WTC11 (cell line): Measurements from ENCODE around the gene HAP1. TPM values are rescaled to one million over a fixed set of nuclear protein-coding genes. Genes with fewer than 3 reads are reported as not detected.

ENCODE experiments used
- ATAC-seq: fragments of 200-7000 bp; cut with Tn5 transposase; 2 replicates; pipeline ENCODE4 v1.10.0; 2021; ENCODE audit warnings: mild to moderate bottlenecking, moderate library complexity
- CTCF ChIA-PET: fragments of 300-600 bp; sonication (Branson Sonifier 250); formaldehyde crosslinking; loops from one replicate; lab custom pipeline; 2021; ENCODE audit warnings: antibody characterized with exemption; lab: Charles Lee
- POLR2A ChIA-PET: fragments of 350-600 bp; sonication (Branson Sonifier 250); formaldehyde crosslinking; loops from one replicate; lab custom pipeline; 2021; ENCODE audit warnings: antibody characterized with exemption; lab: Charles Lee
- DNase-seq: peaks from one replicate; pipeline ENCODE4 v3.0.0; 2021; ENCODE audit warnings: low spot score
- H3K27ac Mint-ChIP-seq: 2 replicates; pipeline ENCODE4 v1.8.0; 2021; ENCODE audit warnings: mixed read lengths
- H3K27me3 Mint-ChIP-seq: 2 replicates; pipeline ENCODE4 v1.8.0; 2021; ENCODE audit warnings: low read depth, mild to moderate bottlenecking, moderate library complexity, mixed read lengths
- H3K36me3 Mint-ChIP-seq: 2 replicates; pipeline ENCODE4 v1.8.0; 2021; ENCODE audit warnings: mixed read lengths
- H3K4me1 Mint-ChIP-seq: 2 replicates; pipeline ENCODE4 v1.8.0; 2022; ENCODE audit warnings: mixed read lengths
- H3K4me3 Mint-ChIP-seq: 2 replicates; pipeline ENCODE4 v1.8.0; 2021; ENCODE audit warnings: mild to moderate bottlenecking, moderate library complexity, mixed read lengths
- H3K9me3 Mint-ChIP-seq: 2 replicates; pipeline ENCODE4 v1.8.0; 2021; ENCODE audit warnings: mixed read lengths
- CTCF ChIP-seq: fragments of 200-600 bp; IDR thresholded peaks from 2 replicates; pipeline ENCODE4 v1.8.0; 2022; ENCODE audit warnings: antibody characterized with exemption
- FOXJ3 ChIP-seq: sonication (generic); formaldehyde crosslinking; IDR thresholded peaks from 2 replicates; pipeline ENCODE4 v1.9.0; 2021; ENCODE audit warnings: missing genetic modification reagents, mild to moderate bottlenecking, borderline replicate concordance
- GABPB1 ChIP-seq: sonication (generic); formaldehyde crosslinking; IDR thresholded peaks from 2 replicates; pipeline ENCODE4 v1.8.1; 2023; ENCODE audit warnings: mild to moderate bottlenecking, missing genetic modification reagents
- MXD4 ChIP-seq: fragments of 250-450 bp; sonication (Bioruptor Pico); IDR thresholded peaks from 2 replicates; pipeline ENCODE4 v1.8.0; 2021; ENCODE audit warnings: mild to moderate bottlenecking, moderate library complexity, borderline replicate concordance
- NR1H2 ChIP-seq: sonication (generic); formaldehyde crosslinking; IDR thresholded peaks from 2 replicates; pipeline ENCODE4 v1.9.0; 2021; ENCODE audit warnings: mild to moderate bottlenecking, moderate library complexity, missing genetic modification reagents
- PREB ChIP-seq: sonication (generic); formaldehyde crosslinking; IDR thresholded peaks from 2 replicates; pipeline ENCODE4 v1.8.1; 2022; ENCODE audit warnings: mild to moderate bottlenecking, missing genetic modification reagents, moderate library complexity, borderline replicate concordance
- USF1 ChIP-seq: sonication (generic); formaldehyde crosslinking; IDR thresholded peaks from 2 replicates; pipeline ENCODE4 v1.8.0; 2022; ENCODE audit warnings: mild to moderate bottlenecking, missing genetic modification reagents
- USF2 ChIP-seq: sonication (generic); formaldehyde crosslinking; IDR thresholded peaks from 2 replicates; pipeline ENCODE4 v1.8.1; 2023; ENCODE audit warnings: mild to moderate bottlenecking, missing genetic modification reagents, moderate library complexity
- ZBTB21 ChIP-seq: sonication (generic); formaldehyde crosslinking; IDR thresholded peaks from 2 replicates; pipeline ENCODE4 v1.8.1; 2023; ENCODE audit warnings: mild to moderate bottlenecking, missing genetic modification reagents, borderline replicate concordance
- ZNF121 ChIP-seq: sonication (generic); formaldehyde crosslinking; IDR thresholded peaks from 2 replicates; pipeline ENCODE4 v1.8.0; 2023; ENCODE audit warnings: missing genetic modification reagents
- ZNF317 ChIP-seq: sonication (generic); formaldehyde crosslinking; IDR thresholded peaks from 2 replicates; pipeline ENCODE4 v1.8.1; 2023; ENCODE audit warnings: low read depth, mild to moderate bottlenecking, moderate library complexity, missing genetic modification reagents, borderline replicate concordance
- ZNF396 ChIP-seq: fragments of 250-450 bp; sonication (Bioruptor Pico); IDR thresholded peaks from 2 replicates; pipeline ENCODE4 v1.8.0; 2021; ENCODE audit warnings: mild to moderate bottlenecking, moderate library complexity, borderline replicate concordance
- ZSCAN18 ChIP-seq: fragments of 250-450 bp; sonication (Bioruptor Pico); IDR thresholded peaks from 2 replicates; pipeline ENCODE4 v2.1.2; 2022; ENCODE audit warnings: mild to moderate bottlenecking, moderate library complexity
- total RNA-seq: library from RNA; stranded (reverse); gene quantifications from 3 replicates; pipeline ENCODE4 v1.2.3, GENCODE V29; 2021
- TF ChIP-seq, protein P1 (sequence below): sonication (generic); formaldehyde crosslinking; IDR thresholded peaks from 2 replicates; pipeline ENCODE4 v1.8.1; 2022; ENCODE audit warnings: low read depth, mild to moderate bottlenecking, moderate library complexity, missing genetic modification reagents, borderline replicate concordance
- TF ChIP-seq, protein P2 (sequence below): sonication (generic); formaldehyde crosslinking; IDR thresholded peaks from 2 replicates; pipeline ENCODE4 v1.8.0; 2023; ENCODE audit warnings: missing genetic modification reagents, mild to moderate bottlenecking, borderline replicate concordance
- TF ChIP-seq, protein P3 (sequence below): sonication (generic); formaldehyde crosslinking; IDR thresholded peaks from 2 replicates; pipeline ENCODE4 v1.8.0; 2023; ENCODE audit warnings: missing genetic modification reagents

HAP1 gene
- total RNA-seq, 1 experiment from 2014 or later = 4.4 TPM

- Mint-ChIP-seq H3K36me3 (no peaks in the 10 kb centered on the region; the same call in 1 of the 2 replicates), H3K4me3 (no peak overlapping the region), H3K9me3 (peaks cover 18% of the 10 kb centered on the region), H3K27ac (no peak overlapping the region), H3K4me1 (peaks cover 23% of the 10 kb centered on the region), H3K27me3 (peaks cover 9% of the 10 kb centered on the region)
- ChIA-PET CTCF (interaction anchor here (0.7 to 2.7 kb wide), 5 partner anchors 18 to 116 kb away, joined by 3 to 10 read pairs (median 5); no protein-coding TSS in a partner anchor), POLR2A (no interaction called here)
- no peak for ATAC-seq
- no peak for TF ChIP-seq MXD4 (CRISPR knock-in tag)
- TF ChIP-seq ZNF396 (CRISPR knock-in tag) = no peak
- TF ChIP-seq GABPB1 (CRISPR knock-in tag) = no peak
- TF ChIP-seq NR1H2 (CRISPR knock-in tag) = no peak
- TF ChIP-seq CTCF = no peak
- no peak for DNase-seq
Observed at GRCh38 chr17:41684035-41684434, 50.4 kb downstream of the HAP1 start.

- ChIA-PET CTCF (interaction anchor here (0.8 to 2.7 kb wide), 3 partner anchors 18 to 134 kb away, joined by 3 to 10 read pairs (median 4); no protein-coding TSS in a partner anchor), POLR2A (no interaction called here)
- H3K36me3 Mint-ChIP-seq = peaks cover under 1% of the 10 kb centered on the region; the same call in 1 of the 2 replicates
- H3K27ac Mint-ChIP-seq = no peak overlapping the region
- ATAC-seq (no peak), DNase-seq (no peak)
- no peak for TF ChIP-seq ZSCAN18
- TF ChIP-seq USF1 (CRISPR knock-in tag) = no peak
- TF ChIP-seq FOXJ3 = no peak
- TF ChIP-seq, protein P1, sequence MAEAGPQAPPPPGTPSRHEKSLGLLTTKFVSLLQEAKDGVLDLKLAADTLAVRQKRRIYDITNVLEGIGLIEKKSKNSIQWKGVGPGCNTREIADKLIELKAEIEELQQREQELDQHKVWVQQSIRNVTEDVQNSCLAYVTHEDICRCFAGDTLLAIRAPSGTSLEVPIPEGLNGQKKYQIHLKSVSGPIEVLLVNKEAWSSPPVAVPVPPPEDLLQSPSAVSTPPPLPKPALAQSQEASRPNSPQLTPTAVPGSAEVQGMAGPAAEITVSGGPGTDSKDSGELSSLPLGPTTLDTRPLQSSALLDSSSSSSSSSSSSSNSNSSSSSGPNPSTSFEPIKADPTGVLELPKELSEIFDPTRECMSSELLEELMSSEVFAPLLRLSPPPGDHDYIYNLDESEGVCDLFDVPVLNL (CRISPR knock-in tag) = no peak
- TF ChIP-seq, protein P2, sequence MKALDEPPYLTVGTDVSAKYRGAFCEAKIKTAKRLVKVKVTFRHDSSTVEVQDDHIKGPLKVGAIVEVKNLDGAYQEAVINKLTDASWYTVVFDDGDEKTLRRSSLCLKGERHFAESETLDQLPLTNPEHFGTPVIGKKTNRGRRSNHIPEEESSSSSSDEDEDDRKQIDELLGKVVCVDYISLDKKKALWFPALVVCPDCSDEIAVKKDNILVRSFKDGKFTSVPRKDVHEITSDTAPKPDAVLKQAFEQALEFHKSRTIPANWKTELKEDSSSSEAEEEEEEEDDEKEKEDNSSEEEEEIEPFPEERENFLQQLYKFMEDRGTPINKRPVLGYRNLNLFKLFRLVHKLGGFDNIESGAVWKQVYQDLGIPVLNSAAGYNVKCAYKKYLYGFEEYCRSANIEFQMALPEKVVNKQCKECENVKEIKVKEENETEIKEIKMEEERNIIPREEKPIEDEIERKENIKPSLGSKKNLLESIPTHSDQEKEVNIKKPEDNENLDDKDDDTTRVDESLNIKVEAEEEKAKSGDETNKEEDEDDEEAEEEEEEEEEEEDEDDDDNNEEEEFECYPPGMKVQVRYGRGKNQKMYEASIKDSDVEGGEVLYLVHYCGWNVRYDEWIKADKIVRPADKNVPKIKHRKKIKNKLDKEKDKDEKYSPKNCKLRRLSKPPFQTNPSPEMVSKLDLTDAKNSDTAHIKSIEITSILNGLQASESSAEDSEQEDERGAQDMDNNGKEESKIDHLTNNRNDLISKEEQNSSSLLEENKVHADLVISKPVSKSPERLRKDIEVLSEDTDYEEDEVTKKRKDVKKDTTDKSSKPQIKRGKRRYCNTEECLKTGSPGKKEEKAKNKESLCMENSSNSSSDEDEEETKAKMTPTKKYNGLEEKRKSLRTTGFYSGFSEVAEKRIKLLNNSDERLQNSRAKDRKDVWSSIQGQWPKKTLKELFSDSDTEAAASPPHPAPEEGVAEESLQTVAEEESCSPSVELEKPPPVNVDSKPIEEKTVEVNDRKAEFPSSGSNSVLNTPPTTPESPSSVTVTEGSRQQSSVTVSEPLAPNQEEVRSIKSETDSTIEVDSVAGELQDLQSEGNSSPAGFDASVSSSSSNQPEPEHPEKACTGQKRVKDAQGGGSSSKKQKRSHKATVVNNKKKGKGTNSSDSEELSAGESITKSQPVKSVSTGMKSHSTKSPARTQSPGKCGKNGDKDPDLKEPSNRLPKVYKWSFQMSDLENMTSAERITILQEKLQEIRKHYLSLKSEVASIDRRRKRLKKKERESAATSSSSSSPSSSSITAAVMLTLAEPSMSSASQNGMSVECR (CRISPR knock-in tag) = no peak
- no peak for TF ChIP-seq NR1H2 (CRISPR knock-in tag)
- TF ChIP-seq GABPB1 (CRISPR knock-in tag) = no peak
- TF ChIP-seq, protein P3, sequence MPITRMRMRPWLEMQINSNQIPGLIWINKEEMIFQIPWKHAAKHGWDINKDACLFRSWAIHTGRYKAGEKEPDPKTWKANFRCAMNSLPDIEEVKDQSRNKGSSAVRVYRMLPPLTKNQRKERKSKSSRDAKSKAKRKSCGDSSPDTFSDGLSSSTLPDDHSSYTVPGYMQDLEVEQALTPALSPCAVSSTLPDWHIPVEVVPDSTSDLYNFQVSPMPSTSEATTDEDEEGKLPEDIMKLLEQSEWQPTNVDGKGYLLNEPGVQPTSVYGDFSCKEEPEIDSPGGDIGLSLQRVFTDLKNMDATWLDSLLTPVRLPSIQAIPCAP (CRISPR knock-in tag) = no peak
- no peak for TF ChIP-seq CTCF
- TF ChIP-seq ZNF121 (CRISPR knock-in tag) = no peak
- TF ChIP-seq ZBTB21 (CRISPR knock-in tag) = no peak
- TF ChIP-seq ZNF317 (CRISPR knock-in tag) = no peak
- no peak for TF ChIP-seq USF2 (CRISPR knock-in tag)
- TF ChIP-seq PREB (CRISPR knock-in tag) = no peak
- H3K4me3 Mint-ChIP-seq = no peak overlapping the region
- H3K4me1 Mint-ChIP-seq = peaks cover 28% of the 10 kb centered on the region
- H3K27me3 Mint-ChIP-seq = peaks cover 9% of the 10 kb centered on the region
- H3K9me3 Mint-ChIP-seq = peaks cover 18% of the 10 kb centered on the region
Observed at GRCh38 chr17:41683441-41684007, 50.9 kb downstream of the HAP1 start.
